Endothelial cell of umbilical vein (primary cell): ENCODE measurements around the gene PPP3CA. TPM values are rescaled to one million over a fixed set of nuclear protein-coding genes. Genes with fewer than 3 reads are reported as not detected.

Source experiments
- BruUV-seq: library from RNA; stranded (reverse); fragments of 400-500 nt; replicated peaks from 2 replicates; lab custom pipeline; 2021; lab: Mats Ljungman, UMichigan
- CTCF ChIA-PET: fragments of 300-600, 350-600 bp; sonication (Branson Sonifier 250); formaldehyde crosslinking; loops from one replicate; lab custom pipeline; 2021; ENCODE audit warnings: antibody characterized with exemption, inconsistent platforms; lab: Charles Lee
- POLR2A ChIA-PET: fragments of 300-600, 350-600 bp; sonication (Branson Sonifier 250); formaldehyde crosslinking; loops from one replicate; lab custom pipeline; 2021; ENCODE audit warnings: antibody characterized with exemption, inconsistent platforms; lab: Charles Lee
- DNase-seq: peaks from one replicate; pipeline ENCODE4 v3.0.0-alpha.2; 2011; ENCODE audit warnings: low read depth, low spot score
- FAIRE-seq: peaks from 2 replicates; lab custom pipeline; 2011; peaks lifted over from hg19 to GRCh38; lab: Jason Lieb, UNC
- H2AFZ ChIP-seq: 2 replicates; pipeline ENCODE4 v1.6.0; 2012; ENCODE audit warnings: low read depth, low read length, control low read depth, inconsistent platforms
- H3K27ac ChIP-seq: 2 replicates; pipeline ENCODE4 v1.5.1; 2011; ENCODE audit warnings: low read depth, mild to moderate bottlenecking, control low read depth, low read length, moderate library complexity; ENCODE audit not compliant: insufficient read depth
- H3K27me3 ChIP-seq, 2 experiments: 2 replicates each; pipeline versions ENCODE4 v1.6.0 to v1.6.1; 2011; ENCODE audit warnings: low read length in 2 of 2, mixed read lengths in 1 of 2; ENCODE audit not compliant: control insufficient read depth in 2 of 2, insufficient read depth in 2 of 2
- H3K36me3 ChIP-seq, 2 experiments: 2 replicates in 1 of 2; 3 replicates in 1 of 2; pipeline ENCODE4 v1.5.1; 2011; ENCODE audit warnings: low read length in 2 of 2, mild to moderate bottlenecking in 1 of 2, moderate library complexity in 1 of 2; ENCODE audit not compliant: control insufficient read depth in 2 of 2, insufficient read depth in 2 of 2; ENCODE audit errors: extremely low read depth in 1 of 2
- H3K4me1 ChIP-seq: 3 replicates; pipeline ENCODE4 v1.5.1; 2011; ENCODE audit warnings: mild to moderate bottlenecking, low read length; ENCODE audit not compliant: control insufficient read depth, insufficient read depth; ENCODE audit errors: extremely low read depth
- H3K4me2 ChIP-seq: 2 replicates; pipeline ENCODE4 v1.6.1; 2011; ENCODE audit warnings: low read length, control low read depth, mixed read lengths; ENCODE audit not compliant: insufficient read depth
- H3K4me3 ChIP-seq, 3 experiments: fragments of 200-600 bp in 1 of 3; sonication (generic), shearing (Covaris generic) in 1 of 3; replicated peaks in 1 of 3; 2 replicates each; pipeline ENCODE4 v1.5.1; 2011 to 2016; ENCODE audit warnings: control low read depth in 3 of 3, low read length in 3 of 3, mild to moderate bottlenecking in 2 of 3, inconsistent platforms in 1 of 3, low read depth in 1 of 3, moderate library complexity in 1 of 3; ENCODE audit not compliant: insufficient read depth in 1 of 3
- H3K79me2 ChIP-seq: 2 replicates; pipeline ENCODE4 v1.6.0; 2012; ENCODE audit warnings: low read length, inconsistent platforms; ENCODE audit not compliant: control insufficient read depth, insufficient read depth
- H3K9ac ChIP-seq: replicated peaks from 2 replicates; pipeline ENCODE3; 2011; ENCODE audit warnings: low read length, control low read depth; ENCODE audit not compliant: insufficient read depth; ENCODE audit errors: extremely low read depth
- H3K9me1 ChIP-seq: replicated peaks from 3 replicates; pipeline ENCODE4 v1.6.0; 2011; ENCODE audit warnings: mild to moderate bottlenecking, low read length; ENCODE audit not compliant: control insufficient read depth, insufficient read depth; ENCODE audit errors: extremely low read depth
- H3K9me3 ChIP-seq: replicated peaks from 2 replicates; pipeline ENCODE4 v1.5.1; 2012; ENCODE audit warnings: low read length, inconsistent platforms; ENCODE audit not compliant: control insufficient read depth, insufficient read depth
- H4K20me1 ChIP-seq: replicated peaks from 2 replicates; pipeline ENCODE3; 2011; ENCODE audit warnings: mild to moderate bottlenecking, low read length; ENCODE audit not compliant: control insufficient read depth, insufficient read depth; ENCODE audit errors: extremely low read depth
- EZH2 ChIP-seq: IDR thresholded peaks from 2 replicates; pipeline ENCODE4 v1.6.1; 2012; ENCODE audit warnings: borderline replicate concordance, low read depth, mild to moderate bottlenecking, moderate library complexity, low read length, inconsistent platforms; ENCODE audit not compliant: severe bottlenecking
- FOS ChIP-seq: IDR thresholded peaks from 2 replicates; pipeline ENCODE4 v1.6.1; 2011; ENCODE audit warnings: mild to moderate bottlenecking, low read length, moderate library complexity, borderline replicate concordance; ENCODE audit not compliant: insufficient read depth
- GATA2 ChIP-seq: IDR thresholded peaks from 2 replicates; pipeline ENCODE4 v1.7.0; 2011; ENCODE audit warnings: low read depth, mild to moderate bottlenecking, moderate library complexity, mixed read lengths, low read length; ENCODE audit not compliant: insufficient read length, insufficient read depth
- dilution Hi-C: fragments of 300-500 bp; cut with MboI; formaldehyde crosslinking; loops from one replicate; pipeline ENCODE4 v1.15.0; 2019; ENCODE audit warnings: low sequenced_read_pairs; ENCODE audit not compliant: extremely low pct_ligation_motif_present
- intact Hi-C: fragments of 100-400 bp; cut with micrococcal nuclease; formaldehyde crosslinking; loops from one replicate; pipeline ENCODE4 v1.10.0; 2022
- polyA plus RNA-seq, 4 experiments: library from polyadenylated mRNA; depleted of rRNA in 3 of 4; stranded (reverse) in 3 of 4; unstranded in 1 of 4; fragments of >200 nt; gene quantifications; 2 replicates each; pipeline versions ENCODE4 v1.2.1 to v1.2.3, GENCODE V29; 2011 to 2012; ENCODE audit warnings: missing spikeins in 1 of 4
- total RNA-seq: library from RNA; stranded (reverse); gene quantifications from 2 replicates; pipeline ENCODE4 v1.2.3, GENCODE V29; 2021
- TF ChIP-seq, protein P1 (sequence below), 2 donors: IDR thresholded peaks; 1 replicate in 1 of 2; 2 replicates in 1 of 2; pipeline ENCODE4 v1.5.1; 2011; ENCODE audit warnings: low read length in 2 of 2, mild to moderate bottlenecking in 2 of 2, moderate library complexity in 2 of 2, control low read depth in 1 of 2, inconsistent platforms in 1 of 2, low read depth in 1 of 2; ENCODE audit not compliant: insufficient read depth in 1 of 2; ENCODE audit errors: extremely low read depth in 1 of 2
- TF ChIP-seq, protein P2 (sequence below): IDR thresholded peaks from 2 replicates; pipeline ENCODE4 v1.6.1; 2011; ENCODE audit not compliant: insufficient read depth, insufficient read length

The PPP3CA gene
- total and polyA plus RNA-seq, 2 donors (not counting 3 experiments of a cell fraction or from before 2014, with no cell fraction given): 7.0 to 43.3 TPM

DNA sequence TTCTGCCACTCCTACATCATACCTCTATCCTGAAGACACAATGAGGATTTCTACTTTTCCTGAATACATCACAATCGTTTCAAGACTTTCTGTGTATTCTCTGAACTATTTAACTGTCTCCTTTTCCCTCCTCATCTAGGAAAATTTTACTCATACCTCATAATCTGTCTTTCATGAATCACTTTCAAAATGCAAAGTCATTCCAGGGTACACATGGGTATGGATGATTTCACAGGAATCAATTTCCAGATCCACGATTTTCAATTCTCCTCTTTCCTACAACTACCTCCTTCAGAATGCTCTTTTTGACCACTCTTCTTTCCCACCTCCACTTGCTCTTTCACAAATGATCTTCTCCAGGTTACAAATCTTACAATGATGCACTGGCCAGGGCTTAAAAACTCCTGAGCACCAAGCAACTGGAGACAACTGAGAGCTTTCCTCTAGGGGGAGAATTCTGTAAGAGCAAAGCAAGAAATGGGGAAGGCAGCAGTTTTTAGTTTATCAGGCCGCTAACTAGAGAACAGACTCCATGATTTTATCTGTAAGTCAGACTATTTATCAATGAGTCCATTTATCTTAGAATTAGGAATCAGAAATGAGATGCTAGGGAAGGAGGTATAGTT is 116.4 kb downstream of the PPP3CA start:
- ChIA-PET CTCF (interaction anchor here (1.4 kb wide), 1 partner anchor 12 kb away, joined by 4 read pairs; no protein-coding TSS in a partner anchor), POLR2A (no interaction called here)
- Histone ChIP-seq H3K4me1 (no peaks in the 10 kb centered on the region), H3K9me3 (no peaks in the 10 kb centered on the region), H3K79me2 (no peaks in the 10 kb centered on the region), H4K20me1 (no peaks in the 10 kb centered on the region), H3K27ac (no peak overlapping the region), H3K9me1 (peaks cover 2% of the 10 kb centered on the region), H3K4me3 (no peak overlapping the region), H2AFZ (no peak overlapping the region), H3K36me3 (no peaks in the 10 kb centered on the region), H3K9ac (no peak overlapping the region), H3K27me3 (no peaks in the 10 kb centered on the region), H3K4me2 (no peak overlapping the region)
- DNase-seq (no peak), FAIRE-seq (no peak)
- TF ChIP-seq FOS (no peak), EZH2 (no peak), GATA2 (no peak)
- TF ChIP-seq, protein P1, sequence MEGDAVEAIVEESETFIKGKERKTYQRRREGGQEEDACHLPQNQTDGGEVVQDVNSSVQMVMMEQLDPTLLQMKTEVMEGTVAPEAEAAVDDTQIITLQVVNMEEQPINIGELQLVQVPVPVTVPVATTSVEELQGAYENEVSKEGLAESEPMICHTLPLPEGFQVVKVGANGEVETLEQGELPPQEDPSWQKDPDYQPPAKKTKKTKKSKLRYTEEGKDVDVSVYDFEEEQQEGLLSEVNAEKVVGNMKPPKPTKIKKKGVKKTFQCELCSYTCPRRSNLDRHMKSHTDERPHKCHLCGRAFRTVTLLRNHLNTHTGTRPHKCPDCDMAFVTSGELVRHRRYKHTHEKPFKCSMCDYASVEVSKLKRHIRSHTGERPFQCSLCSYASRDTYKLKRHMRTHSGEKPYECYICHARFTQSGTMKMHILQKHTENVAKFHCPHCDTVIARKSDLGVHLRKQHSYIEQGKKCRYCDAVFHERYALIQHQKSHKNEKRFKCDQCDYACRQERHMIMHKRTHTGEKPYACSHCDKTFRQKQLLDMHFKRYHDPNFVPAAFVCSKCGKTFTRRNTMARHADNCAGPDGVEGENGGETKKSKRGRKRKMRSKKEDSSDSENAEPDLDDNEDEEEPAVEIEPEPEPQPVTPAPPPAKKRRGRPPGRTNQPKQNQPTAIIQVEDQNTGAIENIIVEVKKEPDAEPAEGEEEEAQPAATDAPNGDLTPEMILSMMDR (IDR thresholded peaks at IDR 0.05; ENCODE audit: extremely low read depth in 1 of 2, insufficient read depth in 1 of 2, low read depth in 1 of 2, low read length in 2 of 2): no peak
- TF ChIP-seq, protein P2, sequence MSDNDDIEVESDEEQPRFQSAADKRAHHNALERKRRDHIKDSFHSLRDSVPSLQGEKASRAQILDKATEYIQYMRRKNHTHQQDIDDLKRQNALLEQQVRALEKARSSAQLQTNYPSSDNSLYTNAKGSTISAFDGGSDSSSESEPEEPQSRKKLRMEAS: no peak
- dilution Hi-C loops: no loop called here
- BruUV-seq: no TSS peak
- intact Hi-C loops: no loop called here
